SU-DHL-6 (cell line): ENCODE results near the gene MUC5B.

ENCODE experiments used
- H2AFZ ChIP-seq: fragments of 200-600 bp; sonication (generic); 2 replicates; pipeline ENCODE4 v1.6.1; 2014; ENCODE audit warnings: low read depth, mild to moderate bottlenecking, moderate library complexity, mixed read lengths, antibody characterized with exemption, low read length; ENCODE audit not compliant: severe bottlenecking
- H3F3A ChIP-seq: fragments of 200-600 bp; shearing (Covaris generic); 2 replicates; pipeline ENCODE4 v1.6.0; 2016; ENCODE audit warnings: antibody characterized with exemption, mild to moderate bottlenecking; ENCODE audit not compliant: insufficient read depth
- H3K27ac ChIP-seq: fragments of 200-600 bp; sonication (generic); 2 replicates; pipeline ENCODE4 v1.5.1; 2016; ENCODE audit warnings: low read depth, mild to moderate bottlenecking, low read length, moderate library complexity, mixed read lengths
- H3K27me3 ChIP-seq: fragments of 200-600 bp; sonication (generic), shearing (Covaris generic); 2 replicates; pipeline ENCODE4 v1.6.0; 2014; ENCODE audit warnings: mild to moderate bottlenecking, low read length
- H3K36me3 ChIP-seq: fragments of 200-600 bp; sonication (generic); 2 replicates; pipeline ENCODE4 v1.6.1; 2014; ENCODE audit warnings: mild to moderate bottlenecking, low read length, mixed read lengths
- H3K4me2 ChIP-seq: fragments of 300-600, 200-600 bp; shearing (Covaris generic), sonication (generic); 2 replicates; pipeline ENCODE4 v1.6.0; 2014; ENCODE audit warnings: low read length, low read depth, mild to moderate bottlenecking; ENCODE audit not compliant: poor library complexity, severe bottlenecking
- H3K4me3 ChIP-seq: fragments of 200-600 bp; sonication (generic); 2 replicates; pipeline ENCODE4 v1.5.1; 2014; ENCODE audit warnings: antibody characterized with exemption, low read length, mild to moderate bottlenecking, mixed read lengths; ENCODE audit not compliant: insufficient read depth, poor library complexity, severe bottlenecking
- H3K79me2 ChIP-seq: fragments of 200-600 bp; sonication (generic); 2 replicates; pipeline ENCODE4 v1.6.1; 2014; ENCODE audit warnings: mild to moderate bottlenecking, low read length, moderate library complexity; ENCODE audit not compliant: insufficient read depth
- H3K9ac ChIP-seq: fragments of 200-600 bp; sonication (generic); 2 replicates; pipeline ENCODE4 v1.7.0; 2014; ENCODE audit warnings: mild to moderate bottlenecking, low read length
- H3K9me2 ChIP-seq: fragments of 200-600 bp; sonication (generic); replicated peaks from 2 replicates; pipeline ENCODE4 v1.6.1; 2014; ENCODE audit warnings: low read length; ENCODE audit not compliant: insufficient read depth
- H3K9me3 ChIP-seq: fragments of 200-600 bp; sonication (generic); 2 replicates; pipeline ENCODE4 v1.6.1; 2014; ENCODE audit warnings: low read length, mixed read lengths; ENCODE audit not compliant: insufficient read depth
- H4K20me1 ChIP-seq: fragments of 200-600 bp; sonication (generic); 2 replicates; pipeline ENCODE4 v1.6.1; 2014; ENCODE audit warnings: low read depth, mild to moderate bottlenecking, antibody characterized with exemption, low read length, moderate library complexity, mixed read lengths
- EZH2phosphoT487 ChIP-seq: fragments of 200-600 bp; sonication (generic), shearing (Covaris generic); conservative IDR thresholded peaks from 2 replicates; pipeline ENCODE4 v1.6.1; 2018; ENCODE audit warnings: mild to moderate bottlenecking, antibody characterized with exemption, low read length, moderate library complexity, mixed read lengths
- TF ChIP-seq, protein P1 (sequence below): fragments of 200-600 bp; sonication (generic); IDR thresholded peaks from one replicate; pipeline ENCODE4 v1.5.1; 2017; ENCODE audit warnings: antibody characterized with exemption, mild to moderate bottlenecking, low read length, moderate library complexity; ENCODE audit not compliant: insufficient read depth, poor library complexity, severe bottlenecking

The MUC5B gene

DNA sequence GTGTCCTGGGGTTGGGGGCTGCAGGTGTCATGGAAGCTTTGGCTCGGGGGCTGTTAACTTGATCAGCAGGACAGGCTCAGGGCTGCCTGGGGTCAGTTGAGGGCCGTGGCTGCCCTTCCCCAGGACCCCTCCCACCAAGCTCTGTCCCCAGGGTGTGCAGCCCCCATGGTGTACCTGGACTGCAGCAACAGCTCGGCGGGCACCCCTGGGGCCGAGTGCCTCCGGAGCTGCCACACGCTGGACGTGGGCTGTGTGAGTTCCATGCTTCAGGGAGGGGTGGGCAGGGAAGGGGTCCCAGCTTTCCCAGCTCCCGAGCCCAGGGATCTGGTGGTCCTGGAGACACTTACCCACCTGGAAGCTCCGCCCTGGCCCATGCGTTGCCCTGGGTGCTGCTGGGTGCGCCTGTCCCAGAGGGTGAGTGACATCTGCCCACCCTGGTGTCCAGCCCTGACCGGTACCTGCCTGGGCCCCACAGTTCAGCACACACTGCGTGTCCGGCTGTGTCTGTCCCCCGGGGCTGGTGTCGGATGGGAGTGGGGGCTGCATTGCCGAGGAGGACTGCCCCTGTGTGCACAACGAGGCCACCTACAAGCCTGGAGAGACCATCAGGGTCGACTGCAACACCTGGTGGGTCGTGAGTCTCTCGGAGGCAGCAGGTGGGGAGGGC lies 11.3 kb downstream of the MUC5B start:
- H3K4me3 ChIP-seq, result no peak overlapping the region
- H3F3A ChIP-seq, result no peaks in the 10 kb centered on the region
- H4K20me1 ChIP-seq, result no peaks in the 10 kb centered on the region
- H3K4me2 ChIP-seq, result no peak overlapping the region
- no peaks in the 10 kb centered on the region for H3K9me3 ChIP-seq
- no peaks in the 10 kb centered on the region for H3K36me3 ChIP-seq
- H3K79me2 ChIP-seq, result no peaks in the 10 kb centered on the region
- no peak overlapping the region for H3K27ac ChIP-seq
- H3K9me2 ChIP-seq, result no peaks in the 10 kb centered on the region
- no peak overlapping the region for H3K9ac ChIP-seq
- H2AFZ ChIP-seq, result no peak overlapping the region
- no peaks in the 10 kb centered on the region for H3K27me3 ChIP-seq
- TF ChIP-seq, protein P1, sequence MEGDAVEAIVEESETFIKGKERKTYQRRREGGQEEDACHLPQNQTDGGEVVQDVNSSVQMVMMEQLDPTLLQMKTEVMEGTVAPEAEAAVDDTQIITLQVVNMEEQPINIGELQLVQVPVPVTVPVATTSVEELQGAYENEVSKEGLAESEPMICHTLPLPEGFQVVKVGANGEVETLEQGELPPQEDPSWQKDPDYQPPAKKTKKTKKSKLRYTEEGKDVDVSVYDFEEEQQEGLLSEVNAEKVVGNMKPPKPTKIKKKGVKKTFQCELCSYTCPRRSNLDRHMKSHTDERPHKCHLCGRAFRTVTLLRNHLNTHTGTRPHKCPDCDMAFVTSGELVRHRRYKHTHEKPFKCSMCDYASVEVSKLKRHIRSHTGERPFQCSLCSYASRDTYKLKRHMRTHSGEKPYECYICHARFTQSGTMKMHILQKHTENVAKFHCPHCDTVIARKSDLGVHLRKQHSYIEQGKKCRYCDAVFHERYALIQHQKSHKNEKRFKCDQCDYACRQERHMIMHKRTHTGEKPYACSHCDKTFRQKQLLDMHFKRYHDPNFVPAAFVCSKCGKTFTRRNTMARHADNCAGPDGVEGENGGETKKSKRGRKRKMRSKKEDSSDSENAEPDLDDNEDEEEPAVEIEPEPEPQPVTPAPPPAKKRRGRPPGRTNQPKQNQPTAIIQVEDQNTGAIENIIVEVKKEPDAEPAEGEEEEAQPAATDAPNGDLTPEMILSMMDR, result no peak
- no peak for TF ChIP-seq EZH2phosphoT487

DNA sequence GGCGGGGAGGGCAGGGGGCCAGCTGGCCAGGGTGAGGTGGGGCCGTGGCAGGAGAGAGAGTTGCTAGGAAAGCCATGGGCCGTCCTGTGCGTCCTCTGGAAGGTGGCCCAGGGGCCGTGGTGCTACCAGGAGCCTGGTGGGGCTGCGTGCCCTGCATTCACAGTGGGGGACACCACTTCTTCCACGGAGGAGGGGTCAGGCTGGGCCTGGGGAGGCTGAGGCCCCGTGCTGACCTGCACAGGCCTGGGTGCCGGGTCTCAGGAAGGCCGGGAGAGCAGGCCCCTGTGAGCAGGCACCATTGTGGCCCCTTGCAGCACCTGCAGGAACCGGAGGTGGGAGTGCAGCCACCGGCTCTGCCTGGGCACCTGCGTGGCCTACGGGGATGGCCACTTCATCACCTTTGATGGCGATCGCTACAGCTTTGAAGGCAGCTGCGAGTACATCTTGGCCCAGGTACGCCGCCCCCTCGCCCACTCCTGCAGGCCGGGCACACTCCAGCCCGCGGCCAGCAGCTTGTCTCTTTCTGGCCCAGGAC lies 12.0 kb downstream of the MUC5B start:
- no peak overlapping the region for H3K27ac ChIP-seq
- TF ChIP-seq, protein P1, result no peak
- TF ChIP-seq EZH2phosphoT487, result no peak
- no peaks in the 10 kb centered on the region for H3K9me2 ChIP-seq
- H3K9me3 ChIP-seq, result no peaks in the 10 kb centered on the region
- no peaks in the 10 kb centered on the region for H3K36me3 ChIP-seq
- no peak overlapping the region for H3K4me3 ChIP-seq
- H2AFZ ChIP-seq, result no peak overlapping the region
- no peak overlapping the region for H3K9ac ChIP-seq
- H3K27me3 ChIP-seq, result no peaks in the 10 kb centered on the region
- no peaks in the 10 kb centered on the region for H3F3A ChIP-seq
- H4K20me1 ChIP-seq, result no peaks in the 10 kb centered on the region
- no peak overlapping the region for H3K4me2 ChIP-seq
- no peaks in the 10 kb centered on the region for H3K79me2 ChIP-seq

GRCh38 chr11:1235306-1235900 lies 12.5 kb downstream of the MUC5B start:
- H3K27ac ChIP-seq, result no peak overlapping the region
- H3K79me2 ChIP-seq, result no peaks in the 10 kb centered on the region
- no peaks in the 10 kb centered on the region for H4K20me1 ChIP-seq
- H2AFZ ChIP-seq, result no peak overlapping the region
- TF ChIP-seq EZH2phosphoT487, result no peak
- TF ChIP-seq, protein P1, result no peak
- H3K4me3 ChIP-seq, result no peak overlapping the region
- H3K4me2 ChIP-seq, result no peak overlapping the region
- no peaks in the 10 kb centered on the region for H3F3A ChIP-seq
- H3K9me3 ChIP-seq, result no peaks in the 10 kb centered on the region
- H3K9me2 ChIP-seq, result no peaks in the 10 kb centered on the region
- H3K36me3 ChIP-seq, result no peaks in the 10 kb centered on the region
- H3K27me3 ChIP-seq, result no peaks in the 10 kb centered on the region
- no peak overlapping the region for H3K9ac ChIP-seq
